Fibroblast of lung (primary cell): ENCODE data around the gene STEAP1.
"Not testable (repeated sequence)": the region's sequence is repeated elsewhere in the genome, so short reads cannot be mapped to it uniquely, and the experiment has no call there.

Experiments used
- CTCF ChIP-seq, 2 donors: IDR thresholded peaks in 1 of 2; conservative IDR thresholded peaks in 1 of 2; 1 replicate in 1 of 2; 2 replicates in 1 of 2; pipeline ENCODE4 v1.5.1; 2011 to 2012; ENCODE audit warnings: low read length in 2 of 2, control low read depth in 1 of 2, inconsistent platforms in 1 of 2, low read depth in 1 of 2, mild to moderate bottlenecking in 1 of 2
- EZH2 ChIP-seq: IDR thresholded peaks from 2 replicates; pipeline ENCODE4 v1.5.1; 2012; ENCODE audit warnings: low read length, control low read depth, mild to moderate bottlenecking; ENCODE audit errors: missing control alignments

DNA sequence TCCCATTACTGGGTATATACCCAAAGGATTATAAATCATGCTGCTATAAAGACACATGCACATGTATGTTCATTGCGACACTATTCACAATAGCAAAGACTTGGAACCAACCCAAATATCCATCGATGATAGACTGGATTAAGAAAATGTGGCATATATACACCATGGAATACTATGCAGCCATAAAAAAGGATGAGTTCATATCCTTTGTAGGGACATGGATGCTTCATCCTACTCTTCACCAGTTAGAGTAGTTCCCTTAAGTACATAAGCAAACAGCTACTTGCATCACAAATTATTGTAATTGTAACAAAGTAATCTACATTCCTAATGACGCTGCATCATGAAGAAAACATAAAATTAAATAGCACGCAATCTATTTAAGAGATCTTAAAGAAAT lies 32.0 kb downstream of the STEAP1 start:
- TF ChIP-seq CTCF (conservative IDR thresholded peaks at IDR 0.05 in 1 of 2, IDR thresholded peaks at IDR 0.05 in 1 of 2; ENCODE audit: low read depth in 1 of 2, low read length in 2 of 2); EZH2: not testable (repeated sequence)
